ENCODE measurements around the gene CRYBG1. TPM values are rescaled to one million over a fixed set of nuclear protein-coding genes. Genes with fewer than 3 reads are reported as not detected.

The CRYBG1 gene
- polyA plus RNA-seq, 1 donor from 2014 or later: 0.73 TPM

DNA sequence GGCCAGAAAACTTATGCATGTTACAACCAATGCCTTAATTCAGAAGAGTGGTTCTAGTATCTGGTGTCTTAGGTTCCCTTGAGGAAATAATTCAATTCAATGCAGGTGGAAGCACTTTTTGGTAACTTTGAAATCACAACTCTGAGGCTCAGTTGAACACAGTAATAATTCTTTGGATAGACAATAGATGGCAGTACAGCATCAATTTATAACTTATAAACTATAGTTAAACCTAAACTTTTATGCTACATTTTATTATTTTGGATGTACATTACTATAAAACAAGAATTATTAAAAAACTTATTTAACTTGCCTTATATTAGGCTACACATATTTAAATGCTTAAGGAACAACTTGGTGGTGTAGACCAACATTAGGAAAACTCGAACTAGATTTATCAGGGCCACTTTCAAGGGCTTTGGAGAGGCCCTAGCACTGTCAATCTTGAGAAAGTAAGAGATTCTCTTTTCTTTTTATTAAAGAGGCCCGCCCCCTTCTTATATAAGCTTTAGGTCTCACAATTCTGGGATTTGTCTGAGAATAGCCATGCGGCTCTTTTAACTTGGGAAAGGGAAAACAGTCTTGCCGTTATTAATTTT lies 85.9 kb downstream of the CRYBG1 start:
- Histone ChIP-seq H3K9ac (ENCODE audit: low read length) (no peak overlapping the region), H3K36me3 (ENCODE audit: insufficient read depth, low read length) (no peaks in the 10 kb centered on the region), H3K27me3 (ENCODE audit: insufficient read depth, low read depth, low read length) (no peaks in the 10 kb centered on the region), H3K4me2 (ENCODE audit: low read length) (no peak overlapping the region), H3F3A (ENCODE audit: insufficient read depth, low read length, poor library complexity, severe bottlenecking) (no peaks in the 10 kb centered on the region), H3K9me2 (ENCODE audit: insufficient read depth, low read length) (no peaks in the 10 kb centered on the region), H3K27ac (ENCODE audit: low read length) (no peak overlapping the region), H2AFZ (ENCODE audit: low read depth, low read length) (no peak overlapping the region), H4K20me1 (ENCODE audit: insufficient read depth) (no peaks in the 10 kb centered on the region), H3K4me3 (ENCODE audit: low read length) (no peak overlapping the region), H3K79me2 (replicated peaks; ENCODE audit: insufficient read depth, low read length) (no peaks in the 10 kb centered on the region), H3K9me3 (ENCODE audit: low read length) (no peaks in the 10 kb centered on the region)
- TF ChIP-seq RAD21 (conservative IDR thresholded peaks at IDR 0.05) (peak; percentile 74), SMC3 (conservative IDR thresholded peaks at IDR 0.05; ENCODE audit: poor library complexity) (peak; percentile 71), POLR2AphosphoS5 (IDR thresholded peaks at IDR 0.05) (no peak)
- TF ChIP-seq, protein P1, sequence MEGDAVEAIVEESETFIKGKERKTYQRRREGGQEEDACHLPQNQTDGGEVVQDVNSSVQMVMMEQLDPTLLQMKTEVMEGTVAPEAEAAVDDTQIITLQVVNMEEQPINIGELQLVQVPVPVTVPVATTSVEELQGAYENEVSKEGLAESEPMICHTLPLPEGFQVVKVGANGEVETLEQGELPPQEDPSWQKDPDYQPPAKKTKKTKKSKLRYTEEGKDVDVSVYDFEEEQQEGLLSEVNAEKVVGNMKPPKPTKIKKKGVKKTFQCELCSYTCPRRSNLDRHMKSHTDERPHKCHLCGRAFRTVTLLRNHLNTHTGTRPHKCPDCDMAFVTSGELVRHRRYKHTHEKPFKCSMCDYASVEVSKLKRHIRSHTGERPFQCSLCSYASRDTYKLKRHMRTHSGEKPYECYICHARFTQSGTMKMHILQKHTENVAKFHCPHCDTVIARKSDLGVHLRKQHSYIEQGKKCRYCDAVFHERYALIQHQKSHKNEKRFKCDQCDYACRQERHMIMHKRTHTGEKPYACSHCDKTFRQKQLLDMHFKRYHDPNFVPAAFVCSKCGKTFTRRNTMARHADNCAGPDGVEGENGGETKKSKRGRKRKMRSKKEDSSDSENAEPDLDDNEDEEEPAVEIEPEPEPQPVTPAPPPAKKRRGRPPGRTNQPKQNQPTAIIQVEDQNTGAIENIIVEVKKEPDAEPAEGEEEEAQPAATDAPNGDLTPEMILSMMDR (IDR thresholded peaks at IDR 0.05; ENCODE audit: poor library complexity, severe bottlenecking): peak; percentile 74

DNA sequence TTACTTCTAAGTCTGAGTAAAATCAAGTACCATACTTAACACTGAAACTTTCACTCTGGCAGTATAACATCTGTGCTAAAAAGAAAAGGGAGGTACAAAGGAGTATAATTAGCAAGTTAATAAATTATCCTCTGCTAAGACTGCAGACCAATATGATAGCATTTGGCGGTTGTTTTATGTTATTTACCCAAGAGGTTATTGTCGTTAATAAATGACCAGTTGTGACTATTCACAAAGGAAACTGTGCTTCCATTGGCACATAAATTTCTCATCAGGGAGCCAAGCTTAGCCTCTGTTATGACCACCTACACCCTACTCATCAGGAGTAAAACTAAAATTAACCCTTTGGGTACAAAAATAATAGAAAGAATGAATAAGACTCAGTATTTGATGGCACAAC lies 86.5 kb downstream of the CRYBG1 start:
- no peaks in the 10 kb centered on the region for H3F3A ChIP-seq (ENCODE audit: insufficient read depth, low read length, poor library complexity, severe bottlenecking)
- H3K4me2 ChIP-seq (ENCODE audit: low read length): no peak overlapping the region
- H3K27ac ChIP-seq (ENCODE audit: low read length): no peak overlapping the region
- no peak overlapping the region for H3K4me3 ChIP-seq (ENCODE audit: low read length)
- H3K9ac ChIP-seq (ENCODE audit: low read length): no peak overlapping the region
- H3K27me3 ChIP-seq (ENCODE audit: insufficient read depth, low read depth, low read length): no peaks in the 10 kb centered on the region
- H3K36me3 ChIP-seq (ENCODE audit: insufficient read depth, low read length): no peaks in the 10 kb centered on the region
- no peaks in the 10 kb centered on the region for H4K20me1 ChIP-seq (ENCODE audit: insufficient read depth)
- no peaks in the 10 kb centered on the region for H3K79me2 ChIP-seq (replicated peaks; ENCODE audit: insufficient read depth, low read length)
- H3K9me3 ChIP-seq (ENCODE audit: low read length): no peaks in the 10 kb centered on the region
- no peaks in the 10 kb centered on the region for H3K9me2 ChIP-seq (ENCODE audit: insufficient read depth, low read length)
- TF ChIP-seq TAF1 (IDR thresholded peaks at IDR 0.05; ENCODE audit: low read depth) (no peak), EP300 (conservative IDR thresholded peaks at IDR 0.05; ENCODE audit: poor library complexity, severe bottlenecking) (no peak), SMC3 (conservative IDR thresholded peaks at IDR 0.05; ENCODE audit: poor library complexity) (no peak), EZH2 (IDR thresholded peaks at IDR 0.05; ENCODE audit: borderline replicate concordance, insufficient read depth, low read length, poor library complexity, severe bottlenecking) (no peak), RAD21 (conservative IDR thresholded peaks at IDR 0.05) (no peak), MXI1 (conservative IDR thresholded peaks at IDR 0.05; ENCODE audit: poor library complexity, severe bottlenecking) (no peak), POLR2AphosphoS5 (IDR thresholded peaks at IDR 0.05) (no peak)
- TF ChIP-seq, protein P1 (IDR thresholded peaks at IDR 0.05; ENCODE audit: poor library complexity, severe bottlenecking): no peak
- TF ChIP-seq, protein P2, sequence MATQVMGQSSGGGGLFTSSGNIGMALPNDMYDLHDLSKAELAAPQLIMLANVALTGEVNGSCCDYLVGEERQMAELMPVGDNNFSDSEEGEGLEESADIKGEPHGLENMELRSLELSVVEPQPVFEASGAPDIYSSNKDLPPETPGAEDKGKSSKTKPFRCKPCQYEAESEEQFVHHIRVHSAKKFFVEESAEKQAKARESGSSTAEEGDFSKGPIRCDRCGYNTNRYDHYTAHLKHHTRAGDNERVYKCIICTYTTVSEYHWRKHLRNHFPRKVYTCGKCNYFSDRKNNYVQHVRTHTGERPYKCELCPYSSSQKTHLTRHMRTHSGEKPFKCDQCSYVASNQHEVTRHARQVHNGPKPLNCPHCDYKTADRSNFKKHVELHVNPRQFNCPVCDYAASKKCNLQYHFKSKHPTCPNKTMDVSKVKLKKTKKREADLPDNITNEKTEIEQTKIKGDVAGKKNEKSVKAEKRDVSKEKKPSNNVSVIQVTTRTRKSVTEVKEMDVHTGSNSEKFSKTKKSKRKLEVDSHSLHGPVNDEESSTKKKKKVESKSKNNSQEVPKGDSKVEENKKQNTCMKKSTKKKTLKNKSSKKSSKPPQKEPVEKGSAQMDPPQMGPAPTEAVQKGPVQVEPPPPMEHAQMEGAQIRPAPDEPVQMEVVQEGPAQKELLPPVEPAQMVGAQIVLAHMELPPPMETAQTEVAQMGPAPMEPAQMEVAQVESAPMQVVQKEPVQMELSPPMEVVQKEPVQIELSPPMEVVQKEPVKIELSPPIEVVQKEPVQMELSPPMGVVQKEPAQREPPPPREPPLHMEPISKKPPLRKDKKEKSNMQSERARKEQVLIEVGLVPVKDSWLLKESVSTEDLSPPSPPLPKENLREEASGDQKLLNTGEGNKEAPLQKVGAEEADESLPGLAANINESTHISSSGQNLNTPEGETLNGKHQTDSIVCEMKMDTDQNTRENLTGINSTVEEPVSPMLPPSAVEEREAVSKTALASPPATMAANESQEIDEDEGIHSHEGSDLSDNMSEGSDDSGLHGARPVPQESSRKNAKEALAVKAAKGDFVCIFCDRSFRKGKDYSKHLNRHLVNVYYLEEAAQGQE (IDR thresholded peaks at IDR 0.05; ENCODE audit: borderline replicate concordance): no peak
- no peak overlapping the region for H2AFZ ChIP-seq (ENCODE audit: low read depth, low read length)
